A673 (cell line): ENCODE results near the gene ERICH6B. TPM values are rescaled to one million over a fixed set of nuclear protein-coding genes. Genes with fewer than 3 reads are reported as not detected.

Source experiments
- BruUV-seq: library from RNA; stranded (reverse); fragments of 400-500 nt; replicated peaks from 2 replicates; lab custom pipeline; 2021; lab: Mats Ljungman, UMichigan
- CTCF ChIA-PET: fragments of 300-600 bp; sonication (Branson Sonifier 250); formaldehyde crosslinking; loops from one replicate; lab custom pipeline; 2022; ENCODE audit warnings: antibody characterized with exemption; lab: Charles Lee
- POLR2A ChIA-PET: fragments of 300-600 bp; sonication (Branson Sonifier 250); formaldehyde crosslinking; loops from one replicate; lab custom pipeline; 2022; ENCODE audit warnings: antibody characterized with exemption; ENCODE audit not compliant: low non-redundant PET; lab: Charles Lee
- DNase-seq: peaks from one replicate; pipeline ENCODE4 v3.0.0-alpha.2; 2015; ENCODE audit warnings: low spot score
- H3K27ac ChIP-seq: fragments of 200-600 bp; sonication (generic); 2 replicates; pipeline ENCODE4 v1.5.1; 2016; ENCODE audit warnings: mixed run types, low read depth, mild to moderate bottlenecking, mixed read lengths, antibody characterized with exemption, low read length; ENCODE audit not compliant: poor library complexity, severe bottlenecking
- H3K27me3 ChIP-seq: fragments of 200-600 bp; sonication (generic); replicated peaks from 2 replicates; pipeline ENCODE4 v1.6.1; 2017; ENCODE audit warnings: mixed run types, low read depth, mild to moderate bottlenecking, mixed read lengths, antibody characterized with exemption, low read length; ENCODE audit not compliant: insufficient read depth, poor library complexity
- H3K36me3 ChIP-seq: fragments of 200-600 bp; sonication (generic); 2 replicates; pipeline ENCODE4 v1.6.1; 2016; ENCODE audit warnings: mixed run types, mild to moderate bottlenecking, mixed read lengths, antibody characterized with exemption, low read length; ENCODE audit not compliant: insufficient read depth, poor library complexity, severe bottlenecking
- H3K4me1 ChIP-seq: fragments of 200-600 bp; sonication (generic); 2 replicates; pipeline ENCODE4 v1.6.1; 2017; ENCODE audit warnings: mixed run types, mild to moderate bottlenecking, mixed read lengths, antibody characterized with exemption, low read length; ENCODE audit not compliant: insufficient read depth, poor library complexity, severe bottlenecking
- H3K4me3 ChIP-seq: fragments of 200-600 bp; sonication (generic); 2 replicates; pipeline ENCODE4 v1.5.1; 2016; ENCODE audit warnings: low read depth, mixed run types, mild to moderate bottlenecking, mixed read lengths, low read length; ENCODE audit not compliant: poor library complexity, severe bottlenecking
- H3K9me3 ChIP-seq: fragments of 200-600 bp; sonication (generic); 2 replicates; pipeline ENCODE4 v1.6.1; 2016; ENCODE audit warnings: mixed run types, low read depth, mild to moderate bottlenecking, mixed read lengths, antibody characterized with exemption, low read length; ENCODE audit not compliant: poor library complexity, severe bottlenecking
- EZH2 ChIP-seq: fragments of 200-600 bp; sonication (generic); IDR thresholded peaks from 2 replicates; pipeline ENCODE4 v1.6.1; 2017; ENCODE audit warnings: borderline replicate concordance, low read depth, mild to moderate bottlenecking, mixed read lengths, antibody characterized with exemption, low read length; ENCODE audit not compliant: poor library complexity, severe bottlenecking
- intact Hi-C: fragments of 100-400 bp; cut with micrococcal nuclease; formaldehyde crosslinking; loops from one replicate; pipeline ENCODE4 v1.10.0; 2022; ENCODE audit not compliant: unreplicated experiment
- total RNA-seq: library from RNA; stranded (reverse); gene quantifications from 2 replicates; pipeline ENCODE4 v1.2.3, GENCODE V29; 2021
- TF ChIP-seq, protein P1 (sequence below): fragments of 300-800, 200-600 bp; sonication (generic); conservative IDR thresholded peaks from 2 replicates; pipeline ENCODE4 v1.5.1; 2017; ENCODE audit warnings: low read depth, mild to moderate bottlenecking, antibody characterized with exemption, low read length, moderate library complexity, mixed read lengths

ERICH6B gene
- total RNA-seq, 1 experiment from 2014 or later = not detected

DNA sequence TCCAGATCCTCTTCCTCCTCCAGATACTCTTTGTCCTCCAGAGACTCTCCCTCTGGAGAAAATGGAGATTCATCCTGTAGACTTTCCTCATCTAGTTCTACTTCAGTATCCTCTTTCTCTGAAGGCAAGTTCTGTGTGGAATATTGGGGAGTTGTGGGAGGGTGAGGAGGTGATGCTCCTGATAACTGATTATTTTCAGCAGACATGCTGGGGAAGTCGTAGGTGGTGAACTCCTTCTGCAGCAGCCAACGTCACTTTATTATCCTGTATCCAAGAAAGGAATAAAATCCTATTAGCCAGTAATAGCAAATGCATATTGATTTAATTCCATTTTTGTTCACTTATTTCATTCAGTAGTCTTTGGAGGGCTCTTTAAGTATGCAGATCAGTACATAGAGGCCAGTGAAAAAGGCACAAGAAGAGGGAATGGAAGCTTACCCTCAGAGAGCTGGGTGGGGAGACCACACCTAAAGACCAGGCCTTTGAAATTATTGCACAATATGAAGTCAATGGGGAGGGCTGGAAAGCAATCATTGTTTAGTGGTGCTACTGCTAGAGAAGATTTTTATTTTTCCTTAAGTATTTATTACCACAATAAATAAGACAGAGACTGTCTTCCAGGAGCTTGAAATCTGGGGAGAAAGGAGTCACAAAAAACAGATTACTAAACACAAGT, 18.6 kb downstream of the ERICH6B start:
- CTCF ChIA-PET = no interaction called here

DNA sequence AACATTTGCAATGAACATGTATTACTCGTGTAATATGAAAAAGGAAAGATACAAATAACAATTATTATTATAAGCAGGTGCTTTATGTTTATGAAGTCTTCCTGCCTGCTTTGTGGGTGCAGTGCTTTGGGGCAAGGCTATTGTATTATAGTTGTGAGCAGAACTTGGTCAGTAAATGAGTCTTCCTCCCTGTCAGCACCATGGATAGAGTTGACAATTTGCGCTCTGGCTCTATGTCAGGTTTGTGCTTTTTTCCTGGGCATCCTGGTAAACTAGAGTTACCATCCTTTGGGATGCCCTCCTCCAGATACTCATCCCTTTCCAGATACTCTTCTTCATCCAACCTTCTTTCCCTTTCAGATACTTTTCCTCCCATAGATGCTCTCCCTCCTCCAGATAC, 19.6 kb downstream of the ERICH6B start:
- intact Hi-C loops = no loop called here
- BruUV-seq = no TSS peak
- ChIA-PET POLR2A (no interaction called here), CTCF (no interaction called here)
- no peak overlapping the region for H3K4me3 ChIP-seq
- H3K9me3 ChIP-seq = no peaks in the 10 kb centered on the region
- no peak for DNase-seq
- H3K27ac ChIP-seq = no peak overlapping the region
- H3K27me3 ChIP-seq = no peaks in the 10 kb centered on the region
- H3K4me1 ChIP-seq = no peaks in the 10 kb centered on the region
- H3K36me3 ChIP-seq = no peaks in the 10 kb centered on the region
- TF ChIP-seq, protein P1, sequence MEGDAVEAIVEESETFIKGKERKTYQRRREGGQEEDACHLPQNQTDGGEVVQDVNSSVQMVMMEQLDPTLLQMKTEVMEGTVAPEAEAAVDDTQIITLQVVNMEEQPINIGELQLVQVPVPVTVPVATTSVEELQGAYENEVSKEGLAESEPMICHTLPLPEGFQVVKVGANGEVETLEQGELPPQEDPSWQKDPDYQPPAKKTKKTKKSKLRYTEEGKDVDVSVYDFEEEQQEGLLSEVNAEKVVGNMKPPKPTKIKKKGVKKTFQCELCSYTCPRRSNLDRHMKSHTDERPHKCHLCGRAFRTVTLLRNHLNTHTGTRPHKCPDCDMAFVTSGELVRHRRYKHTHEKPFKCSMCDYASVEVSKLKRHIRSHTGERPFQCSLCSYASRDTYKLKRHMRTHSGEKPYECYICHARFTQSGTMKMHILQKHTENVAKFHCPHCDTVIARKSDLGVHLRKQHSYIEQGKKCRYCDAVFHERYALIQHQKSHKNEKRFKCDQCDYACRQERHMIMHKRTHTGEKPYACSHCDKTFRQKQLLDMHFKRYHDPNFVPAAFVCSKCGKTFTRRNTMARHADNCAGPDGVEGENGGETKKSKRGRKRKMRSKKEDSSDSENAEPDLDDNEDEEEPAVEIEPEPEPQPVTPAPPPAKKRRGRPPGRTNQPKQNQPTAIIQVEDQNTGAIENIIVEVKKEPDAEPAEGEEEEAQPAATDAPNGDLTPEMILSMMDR = no peak
- no peak for TF ChIP-seq EZH2

More for the DNA sequence above, 18.6 kb downstream of the ERICH6B start:
- Histone ChIP-seq H3K27me3 (no peaks in the 10 kb centered on the region), H3K27ac (no peak overlapping the region), H3K9me3 (no peaks in the 10 kb centered on the region), H3K4me3 (no peak overlapping the region), H3K36me3 (no peaks in the 10 kb centered on the region), H3K4me1 (no peaks in the 10 kb centered on the region)
- POLR2A ChIA-PET = no interaction called here
- TF ChIP-seq, protein P1 = no peak
- no peak for TF ChIP-seq EZH2
- DNase-seq = no peak
- intact Hi-C loops = no loop called here
- BruUV-seq = no TSS peak

DNA sequence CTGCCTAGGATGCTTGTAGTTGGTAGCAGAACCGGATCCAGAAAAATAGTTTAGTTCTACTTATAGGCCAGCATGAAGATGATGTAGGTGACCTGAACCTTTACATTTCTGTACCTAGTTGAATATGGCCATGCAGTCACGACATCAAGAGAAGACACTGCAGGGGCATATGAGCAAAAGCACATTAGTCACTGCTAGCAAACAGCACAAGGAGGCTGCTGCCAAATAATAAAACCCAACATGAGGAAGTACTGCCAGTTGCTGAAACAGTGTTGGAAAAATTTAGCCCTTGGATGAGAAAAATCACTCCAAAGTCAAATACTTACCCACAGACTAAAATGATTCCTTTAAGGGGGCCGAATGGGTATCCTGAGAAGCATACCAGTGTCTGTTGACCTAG, 20.8 kb downstream of the ERICH6B start:
- POLR2A ChIA-PET = no interaction called here
- DNase-seq = no peak
- BruUV-seq = no TSS peak
- intact Hi-C loops = no loop called here
- no peak overlapping the region for H3K27ac ChIP-seq
- H3K36me3 ChIP-seq = no peaks in the 10 kb centered on the region
- TF ChIP-seq EZH2 = no peak
- TF ChIP-seq, protein P1 = no peak
- no peaks in the 10 kb centered on the region for H3K4me1 ChIP-seq
- H3K9me3 ChIP-seq = no peaks in the 10 kb centered on the region
- no peaks in the 10 kb centered on the region for H3K27me3 ChIP-seq
- no peak overlapping the region for H3K4me3 ChIP-seq
- CTCF ChIA-PET = no interaction called here
